H1 (cell line): Measurements from ENCODE around the gene STK32C. TPM values are rescaled to one million over a fixed set of nuclear protein-coding genes. Genes with fewer than 3 reads are reported as not detected.

Experiments
- CTCF ChIA-PET: fragments of 300-600 bp; sonication (Branson Sonifier 250); formaldehyde crosslinking; loops from one replicate; lab custom pipeline; 2021; ENCODE audit not compliant: partially characterized antibody; lab: Charles Lee
- POLR2A ChIA-PET: fragments of 300-600 bp; sonication (Branson Sonifier 250); formaldehyde crosslinking; loops from one replicate; lab custom pipeline; 2021; ENCODE audit warnings: inconsistent platforms; ENCODE audit not compliant: partially characterized antibody; lab: Charles Lee
- DNase-seq, 2 experiments: peaks; one replicate each; pipeline versions ENCODE4 v3.0.0 to v3.0.0-alpha.2; 2010 to 2022; ENCODE audit warnings: low spot score in 2 of 2, low read depth in 1 of 2, mixed read lengths in 1 of 2
- FAIRE-seq: peaks from 2 replicates; lab custom pipeline; 2011; peaks lifted over from hg19 to GRCh38; lab: Jason Lieb, UNC
- H2AFZ ChIP-seq: 2 replicates; pipeline ENCODE4 v1.8.1; 2012; ENCODE audit warnings: low read length, inconsistent platforms
- H2AK5ac ChIP-seq: 2 replicates; pipeline ENCODE4 v1.6.1; 2013; ENCODE audit warnings: low read depth, low read length
- H2BK120ac ChIP-seq: replicated peaks from 2 replicates; pipeline ENCODE3; 2013; ENCODE audit warnings: low read depth, low read length, inconsistent platforms
- H2BK12ac ChIP-seq: 2 replicates; pipeline ENCODE4 v1.6.1; 2013; ENCODE audit warnings: low read depth, low read length
- H2BK15ac ChIP-seq: 2 replicates; pipeline ENCODE4 v1.6.1; 2013; ENCODE audit warnings: low read length
- H2BK20ac ChIP-seq: 2 replicates; pipeline ENCODE4 v1.6.1; 2013; ENCODE audit warnings: low read length
- H2BK5ac ChIP-seq: 2 replicates; pipeline ENCODE4 v1.6.1; 2013; ENCODE audit warnings: low read depth, low read length
- H3K14ac ChIP-seq: 2 replicates; pipeline ENCODE4 v1.6.1; 2013; ENCODE audit warnings: inconsistent platforms; ENCODE audit not compliant: insufficient read length
- H3K18ac ChIP-seq: 2 replicates; pipeline ENCODE4 v1.6.1; 2013; ENCODE audit warnings: low read length; ENCODE audit errors: extremely low read depth
- H3K23ac ChIP-seq: 2 replicates; pipeline ENCODE4 v1.6.1; 2013; ENCODE audit warnings: inconsistent platforms; ENCODE audit not compliant: insufficient read length
- H3K23me2 ChIP-seq: 2 replicates; pipeline ENCODE4 v1.6.1; 2013; ENCODE audit warnings: low read depth, low read length
- H3K27ac ChIP-seq: 2 replicates; pipeline ENCODE4 v1.6.1; 2011; ENCODE audit warnings: low read depth, low read length, inconsistent platforms
- H3K27me3 ChIP-seq, 4 experiments: replicated peaks in 1 of 4; 1 replicate in 1 of 4; 2 replicates in 3 of 4; pipeline versions ENCODE4 v1.6.1 to v1.8.1; 2011 to 2013; ENCODE audit warnings: low read length in 3 of 4, mild to moderate bottlenecking in 3 of 4, inconsistent platforms in 2 of 4, mixed read lengths in 2 of 4, moderate library complexity in 1 of 4; ENCODE audit not compliant: control insufficient read depth in 3 of 4, insufficient read depth in 3 of 4; ENCODE audit errors: extremely low read depth in 1 of 4
- H3K36me3 ChIP-seq, 4 experiments: 2 replicates each; pipeline versions ENCODE4 v1.6.1 to v1.8.1; 2011 to 2013; ENCODE audit warnings: mild to moderate bottlenecking in 4 of 4, low read length in 3 of 4, moderate library complexity in 2 of 4, control low read depth in 1 of 4, inconsistent platforms in 1 of 4; ENCODE audit not compliant: insufficient read depth in 4 of 4, control insufficient read depth in 2 of 4
- H3K4ac ChIP-seq: replicated peaks from 2 replicates; pipeline ENCODE3; 2013; ENCODE audit warnings: low read length, low read depth, mixed read lengths, inconsistent platforms; ENCODE audit not compliant: insufficient read length
- H3K4me1 ChIP-seq, 4 experiments: replicated peaks in 1 of 4; 1 replicate in 1 of 4; 2 replicates in 3 of 4; pipeline versions ENCODE4 v1.6.1 to v1.8.1; 2011 to 2013; ENCODE audit warnings: low read length in 3 of 4, inconsistent platforms in 2 of 4, mixed read lengths in 1 of 4; ENCODE audit not compliant: insufficient read depth in 4 of 4, control insufficient read depth in 3 of 4
- H3K4me2 ChIP-seq, 2 experiments: 2 replicates each; pipeline versions ENCODE4 v1.6.1 to v1.8.1; 2011 to 2013; ENCODE audit warnings: low read depth in 2 of 2, low read length in 2 of 2, control low read depth in 1 of 2, inconsistent platforms in 1 of 2, mild to moderate bottlenecking in 1 of 2; ENCODE audit not compliant: insufficient read depth in 1 of 2
- H3K4me3 ChIP-seq, 4 experiments: fragments of 200-600, 300-600 bp in 1 of 4; sonication (generic), shearing (Covaris generic), sonication (Bioruptor Twin) in 1 of 4; 2 replicates each; pipeline versions ENCODE4 v1.5.1 to v1.8.1; 2011 to 2016; ENCODE audit warnings: low read length in 4 of 4, low read depth in 3 of 4, control low read depth in 2 of 4, inconsistent platforms in 2 of 4, mild to moderate bottlenecking in 2 of 4, mixed read lengths in 1 of 4, moderate library complexity in 1 of 4; ENCODE audit not compliant: insufficient read depth in 2 of 4; ENCODE audit errors: extremely low read depth in 1 of 4
- H3K56ac ChIP-seq: replicated peaks from 2 replicates; pipeline ENCODE3; 2013; ENCODE audit warnings: low read depth, mild to moderate bottlenecking, mixed read lengths, low read length, inconsistent platforms; ENCODE audit not compliant: insufficient read length
- H3K79me1 ChIP-seq: 2 replicates; pipeline ENCODE4 v1.6.1; 2013; ENCODE audit warnings: low read depth, low read length, control low read depth
- H3K79me2 ChIP-seq, 2 experiments: 2 replicates each; pipeline versions ENCODE4 v1.6.1 to v1.8.1; 2012 to 2013; ENCODE audit warnings: low read length in 2 of 2, mild to moderate bottlenecking in 2 of 2, inconsistent platforms in 1 of 2; ENCODE audit not compliant: insufficient read depth in 2 of 2, control insufficient read depth in 1 of 2
- H3K9ac ChIP-seq, 4 experiments: replicated peaks in 1 of 4; 1 replicate in 1 of 4; 2 replicates in 3 of 4; pipeline versions ENCODE4 v1.6.1 to v1.8.1; 2011 to 2013; ENCODE audit warnings: low read depth in 3 of 4, low read length in 3 of 4, control low read depth in 2 of 4, mild to moderate bottlenecking in 2 of 4, moderate library complexity in 2 of 4, inconsistent platforms in 1 of 4; ENCODE audit errors: extremely low read depth in 1 of 4
- H3K9me3 ChIP-seq, 2 experiments: 2 replicates each; pipeline versions ENCODE4 v1.6.1 to v1.8.1; 2012 to 2013; ENCODE audit warnings: mild to moderate bottlenecking in 2 of 2, moderate library complexity in 2 of 2, control low read depth in 1 of 2, inconsistent platforms in 1 of 2, low read depth in 1 of 2, low read length in 1 of 2, mixed read lengths in 1 of 2; ENCODE audit not compliant: insufficient read depth in 2 of 2
- H4K20me1 ChIP-seq, 2 experiments: replicated peaks in 1 of 2; 2 replicates each; pipeline versions ENCODE3 to v1.8.1; 2011 to 2013; ENCODE audit warnings: inconsistent platforms in 2 of 2, low read length in 2 of 2, mild to moderate bottlenecking in 1 of 2; ENCODE audit not compliant: insufficient read depth in 2 of 2, control insufficient read depth in 1 of 2
- H4K5ac ChIP-seq: 2 replicates; pipeline ENCODE4 v1.6.1; 2013; ENCODE audit warnings: low read length, low read depth, mixed read lengths, inconsistent platforms; ENCODE audit not compliant: insufficient read length
- H4K8ac ChIP-seq: 2 replicates; pipeline ENCODE4 v1.8.0; 2013; ENCODE audit warnings: mild to moderate bottlenecking, moderate library complexity, low read length, inconsistent platforms; ENCODE audit not compliant: insufficient read depth; ENCODE audit errors: extremely low read depth
- H4K91ac ChIP-seq: replicated peaks from 2 replicates; pipeline ENCODE3; 2013; ENCODE audit warnings: low read length, mixed read lengths, inconsistent platforms; ENCODE audit not compliant: insufficient read length
- CBX8 ChIP-seq: fragments of 300-800, 300-1000 bp; sonication (generic); IDR thresholded peaks from 2 replicates; pipeline ENCODE4 v1.7.1; 2016; ENCODE audit warnings: low read depth, low read length, borderline replicate concordance
- FOSL1 ChIP-seq: IDR thresholded peaks from 2 replicates; pipeline ENCODE4 v1.6.1; 2011; ENCODE audit warnings: mild to moderate bottlenecking, low read depth, low read length, moderate library complexity; ENCODE audit not compliant: insufficient read depth
- HDAC2 ChIP-seq, 2 experiments: fragments of 300-600 bp in 1 of 2; sonication (generic) in 1 of 2; IDR thresholded peaks; 2 replicates each; pipeline ENCODE4 v1.6.1; 2011 to 2012; ENCODE audit warnings: low read depth in 2 of 2, low read length in 2 of 2, mild to moderate bottlenecking in 2 of 2, moderate library complexity in 2 of 2, borderline replicate concordance in 1 of 2, inconsistent platforms in 1 of 2
- MAFK ChIP-seq: IDR thresholded peaks from 2 replicates; pipeline ENCODE4 v1.6.1; 2012; ENCODE audit warnings: low read depth, mild to moderate bottlenecking, improper control_type of control experiment, low read length
- NRF1 ChIP-seq: IDR thresholded peaks from 2 replicates; pipeline ENCODE4 v1.6.1; 2011; ENCODE audit warnings: mild to moderate bottlenecking, low read depth, low read length, improper control_type of control experiment
- PHF8 ChIP-seq: fragments of 200-600 bp; sonication (generic); conservative IDR thresholded peaks from 2 replicates; pipeline ENCODE4 v1.7.1; 2012; ENCODE audit warnings: low read depth, mild to moderate bottlenecking, inconsistent platforms, low read length, moderate library complexity
- RNF2 ChIP-seq: fragments of 200-900, 300-1000 bp; sonication (generic); IDR thresholded peaks from 2 replicates; pipeline ENCODE4 v1.7.1; 2016; ENCODE audit warnings: borderline replicate concordance, low read depth, mild to moderate bottlenecking, antibody characterized with exemption, low read length; ENCODE audit not compliant: poor library complexity, severe bottlenecking; ENCODE audit errors: missing control alignments
- SUZ12 ChIP-seq: fragments of 200-600 bp; sonication (generic); IDR thresholded peaks from 2 replicates; pipeline ENCODE4 v1.6.1; 2012; ENCODE audit warnings: mild to moderate bottlenecking, inconsistent platforms, low read length, moderate library complexity, mixed read lengths
- TBP ChIP-seq: IDR thresholded peaks from 2 replicates; pipeline ENCODE4 v1.6.1; 2011; ENCODE audit warnings: low read depth, low read length, improper control_type of control experiment
- WGBS, 2 experiments: shearing (Covaris generic) in 1 of 2; methylation state at CpG; one replicate each; pipeline versions ENCODE4 v1.1.6 to v1.1.7; 2013 to 2015; ENCODE audit warnings: low lambda C conversion rate in 2 of 2, mixed read lengths in 2 of 2, inconsistent platforms in 1 of 2, low coverage in 1 of 2, missing lambda C conversion rate in 1 of 2; ENCODE audit not compliant: insufficient replicate concordance in 2 of 2, insufficient coverage in 1 of 2, insufficient read length in 1 of 2; ENCODE audit errors: extremely low coverage in 1 of 2, missing lambda C conversion rate in 1 of 2; 5-methylcytosine and 5-hydroxymethylcytosine counted together
- polyA plus RNA-seq, 7 experiments: library from polyadenylated mRNA; depleted of rRNA in 3 of 7; stranded (reverse) in 5 of 7; unstranded in 2 of 7; fragments of >200 nt in 5 of 7; fragments of 200-250 nt in 2 of 7; gene quantifications; 1 replicate in 5 of 7; 2 replicates in 1 of 7; 4 replicates in 1 of 7; pipeline versions ENCODE4 v1.2.1 to v1.2.3, GENCODE V29; 2011 to 2013; ENCODE audit warnings: missing spikeins in 2 of 7, mixed read lengths in 2 of 7
- total RNA-seq: library from RNA; stranded (reverse); fragmentation: NEBNext Ultra II Directional; extraction: Animal tissue kit (Norgen Biotek cat#: 25700); gene quantifications from 2 replicates; pipeline ENCODE4 v1.2.1, GENCODE V29; 2021

STK32C gene
- total and polyA plus RNA-seq, 2 of the 8 experiments (the other 6 are each of a cell fraction or from before 2014, with no cell fraction given), result 10.6 to 15.6 TPM

DNA sequence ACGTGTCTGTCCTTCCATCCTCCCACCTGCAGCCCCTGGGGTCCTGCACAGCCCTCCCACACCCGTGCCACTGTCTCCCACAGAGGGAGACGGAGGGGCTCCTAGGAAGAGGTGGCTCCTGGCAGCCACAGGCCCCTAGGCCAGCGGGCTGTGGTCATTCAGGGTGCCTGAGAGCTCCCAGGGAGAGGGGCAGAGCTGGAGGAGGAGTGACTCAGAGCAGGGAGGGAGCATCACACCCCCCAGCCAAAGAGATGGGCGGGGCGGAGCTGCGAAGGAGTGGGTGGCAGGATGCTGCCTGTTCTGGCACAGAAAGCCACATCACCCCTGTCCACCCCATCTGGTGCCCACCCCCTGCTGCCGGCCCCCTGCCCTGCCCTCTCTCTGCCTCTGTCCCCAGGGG is 50.5 kb downstream of the STK32C start:
- 86% methylated on average over 5 of the region's 8 CpGs; no CpG with 5 or more reads in 1 of the 2 experiments for WGBS, 2 experiments
- Histone ChIP-seq H3K79me2 (no peaks in the 10 kb centered on the region), H3K36me3 (no peaks in the 10 kb centered on the region), H3K4ac (no peak overlapping the region), H4K8ac (peak overlapping the region; percentile 35; the same call in 1 of the 2 replicates), H3K79me1 (no peaks in the 10 kb centered on the region), H3K4me2 (no peak overlapping the region), H2BK5ac (no peak overlapping the region), H4K5ac (no peak overlapping the region), H3K27me3 (no peaks in the 10 kb centered on the region), H2AK5ac (no peak overlapping the region), H3K14ac (no peak overlapping the region), H3K4me3 (no peak overlapping the region), H2BK120ac (no peak overlapping the region), H3K4me1 (peaks cover 0 to 6% (median 1%) of the 10 kb centered on the region in 4 experiments; a peak in 4 of 7 replicates), H3K18ac (no peak overlapping the region), H4K91ac (no peak overlapping the region), H4K20me1 (no peaks in the 10 kb centered on the region), H2AFZ (no peak overlapping the region), H3K23me2 (no peaks in the 10 kb centered on the region), H2BK12ac (no peak overlapping the region), H2BK15ac (no peak overlapping the region), H3K9ac (no peak overlapping the region), H2BK20ac (no peak overlapping the region), H3K23ac (no peak overlapping the region), H3K56ac (no peak overlapping the region), H3K9me3 (no peaks in the 10 kb centered on the region), H3K27ac (no peak overlapping the region)
- CTCF ChIA-PET, result interaction anchor here (1.4 kb wide), 1 partner anchor 35 kb away, joined by 3 read pairs; no protein-coding TSS in a partner anchor
- POLR2A ChIA-PET, result no interaction called here
- DNase-seq, result no peak
- FAIRE-seq, result no peak
- TF ChIP-seq SUZ12 (no peak), TBP (no peak), CBX8 (no peak), NRF1 (no peak), FOSL1 (no peak), HDAC2 (IDR thresholded peaks at IDR 0.05; ENCODE audit: borderline replicate concordance in 1 of 2, low read depth in 2 of 2, low read length in 2 of 2) (no peak), MAFK (no peak), PHF8 (no peak), RNF2 (no peak)
